T-helper 1 cell treated with Interleukin-12 subunit alpha and Interleukin-12 subunit beta and Interleukin-4 antibody, amounts not matched to agents 30 ng/mL and 1 ng/mL, for 36 hours (primary cell): ENCODE data around the gene OPTC. TPM values are rescaled to one million over a fixed set of nuclear protein-coding genes. Genes with fewer than 3 reads are reported as not detected.

Experiments
- intact Hi-C: fragments of 100-400 bp; cut with micrococcal nuclease; formaldehyde crosslinking; loops from one replicate; pipeline ENCODE4 v1.15.1; 2024
- total RNA-seq: library from RNA; stranded (reverse); gene quantifications from 2 replicates; pipeline ENCODE4 v1.2.3, GENCODE V29; 2022

The OPTC gene
- total RNA-seq, 1 donor from 2014 or later = not detected

DNA sequence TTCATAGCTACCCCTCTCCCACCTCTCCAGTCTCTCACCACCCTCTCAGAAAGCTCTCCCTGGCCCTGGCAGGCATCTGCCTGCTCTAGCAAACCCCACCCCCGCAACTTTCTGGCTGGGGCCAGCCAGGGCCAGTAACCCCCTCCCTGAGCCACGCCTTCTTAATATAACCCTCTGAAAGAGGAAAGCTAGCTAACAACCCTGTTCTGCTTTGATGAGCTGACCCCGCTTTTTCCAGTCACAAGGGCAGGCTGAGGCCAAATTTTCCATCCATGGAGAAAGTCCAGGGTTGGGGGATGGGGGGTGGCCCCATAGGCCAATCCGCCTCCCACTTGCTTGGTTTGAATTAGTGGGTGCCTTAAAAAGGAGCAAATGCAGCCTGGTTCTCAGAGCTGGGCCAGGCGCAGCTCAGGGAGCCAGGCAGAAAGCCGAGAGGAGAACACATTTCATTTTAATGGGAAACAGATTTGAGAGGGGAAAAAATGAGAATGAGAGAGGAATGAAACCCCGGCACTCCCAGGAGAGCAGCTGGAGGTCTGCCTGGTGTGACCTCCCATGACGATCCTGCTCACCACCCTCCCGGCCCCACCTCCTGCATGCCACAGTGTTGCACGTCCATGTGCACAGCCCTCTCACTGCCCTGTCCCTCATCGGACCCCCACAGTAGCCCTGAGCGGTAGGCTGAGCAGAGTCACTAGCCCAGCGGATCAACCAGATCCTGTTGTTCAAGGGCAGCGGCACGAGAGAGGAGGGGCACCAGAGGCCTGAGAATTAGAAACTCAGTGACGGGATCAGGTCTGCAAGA is 62.3 kb downstream of the OPTC start:
- intact Hi-C loops = no loop called here

DNA sequence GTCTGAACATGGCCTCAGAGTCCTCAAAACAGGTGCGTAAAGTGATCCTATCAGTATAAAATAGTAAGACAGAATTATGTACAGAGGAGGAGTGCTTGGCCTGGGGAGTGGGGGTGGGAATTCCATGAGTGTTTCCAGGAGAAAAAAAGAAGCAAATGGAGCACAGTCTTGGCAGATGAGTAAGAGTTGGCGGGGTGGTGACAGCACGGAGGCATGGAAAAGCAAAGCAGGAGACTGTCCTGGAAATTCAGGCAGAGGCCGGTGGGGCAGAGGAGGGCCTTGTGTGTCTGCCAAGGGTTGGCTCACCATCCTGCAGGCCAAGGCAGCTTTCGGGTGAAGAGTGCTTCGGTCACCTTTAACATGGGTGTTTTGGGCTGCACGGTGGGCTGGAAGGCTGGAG is 63.4 kb downstream of the OPTC start:
- intact Hi-C loops = no loop called here

DNA sequence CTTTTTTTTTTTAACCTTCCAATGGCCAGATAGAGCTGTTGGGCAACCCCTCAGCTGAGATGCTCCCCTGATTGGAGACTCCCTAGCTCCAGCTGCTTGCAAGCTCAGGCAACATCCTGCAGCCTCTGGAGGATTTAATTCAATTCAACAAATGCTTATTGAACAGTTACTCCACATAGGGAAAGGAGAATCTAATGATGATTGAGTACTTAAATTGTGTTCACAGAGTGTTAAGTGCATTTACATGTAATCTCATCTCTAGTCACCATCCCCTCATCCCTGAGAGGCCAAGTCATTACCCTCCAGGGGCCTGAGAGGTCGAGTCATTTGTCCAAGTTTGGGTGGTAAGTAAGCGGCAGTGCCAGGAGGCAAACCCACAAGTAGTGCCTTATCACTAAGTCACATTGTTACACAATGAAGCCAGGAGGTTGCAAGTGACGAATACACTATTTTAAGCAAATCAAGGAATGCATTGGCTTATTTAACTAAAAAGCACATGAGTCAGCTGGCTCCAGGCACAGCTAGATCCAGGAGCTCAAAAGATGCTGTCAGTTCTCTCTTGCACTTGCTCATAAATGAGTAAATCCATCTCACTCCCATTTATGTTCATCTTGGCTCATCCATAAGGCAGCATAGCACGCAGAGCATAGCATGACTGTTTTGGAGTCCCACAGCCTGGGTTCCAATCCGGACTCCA is 64.3 kb downstream of the OPTC start:
- intact Hi-C loops = no loop called here

Other genes starting within 250 kb of the OPTC start
- 170 and 175 TPM in 2 replicates for gene BTG2, start 188.6 kb upstream of the OPTC start, total RNA-seq
- 0.15 and 0.39 TPM in 2 replicates for gene FMOD, start 143.0 kb upstream of the OPTC start, total RNA-seq
- gene PRELP, start 18.3 kb upstream of the OPTC start, total RNA-seq = not detected in 2 replicates
- 130 and 133 TPM in 2 replicates for gene ATP2B4, start 132.7 kb downstream of the OPTC start, total RNA-seq